GM23338 (cell line): Measurements from ENCODE around the gene APOH. TPM values are rescaled to one million over a fixed set of nuclear protein-coding genes. Genes with fewer than 3 reads are reported as not detected.

Source experiments
- ATAC-seq: fragments of 200-7000 bp; cut with Tn5 transposase; 3 replicates; pipeline ENCODE4 v1.9.1; 2020
- DNase-seq: peaks from one replicate; pipeline ENCODE4 v3.0.0-alpha.2; 2015; ENCODE audit warnings: low spot score
- H2AFZ ChIP-seq: fragments of 200-600 bp; sonication (generic); 2 replicates; pipeline ENCODE4 v1.8.0; 2016; ENCODE audit warnings: antibody characterized with exemption, mild to moderate bottlenecking, moderate library complexity
- H3F3A ChIP-seq: fragments of 200-600 bp; sonication (generic); replicated peaks from 2 replicates; pipeline ENCODE4 v1.8.0; 2017; ENCODE audit warnings: antibody characterized with exemption, mixed run types, low read depth
- H3K27ac ChIP-seq: fragments of 200-600 bp; sonication (generic); 2 replicates; pipeline ENCODE4 v1.6.1; 2016; ENCODE audit warnings: low read depth
- H3K27me3 ChIP-seq: fragments of 200-600 bp; sonication (generic); 2 replicates; pipeline ENCODE4 v1.8.0; 2016; ENCODE audit warnings: mild to moderate bottlenecking, mixed run types, moderate library complexity; ENCODE audit not compliant: insufficient read depth
- H3K36me3 ChIP-seq: fragments of 200-600 bp; sonication (generic); 2 replicates; pipeline ENCODE4 v1.8.0; 2016; ENCODE audit warnings: mild to moderate bottlenecking; ENCODE audit not compliant: insufficient read depth
- H3K4me1 ChIP-seq: fragments of 200-600 bp; sonication (generic); 2 replicates; pipeline ENCODE4 v1.8.0; 2016; ENCODE audit warnings: mild to moderate bottlenecking, moderate library complexity; ENCODE audit not compliant: insufficient read depth
- H3K4me2 ChIP-seq: fragments of 200-600 bp; sonication (generic); 2 replicates; pipeline ENCODE4 v1.7.1; 2017; ENCODE audit warnings: mixed run types
- H3K4me3 ChIP-seq: fragments of 200-600 bp; sonication (generic); 2 replicates; pipeline ENCODE4 v1.6.1; 2016; ENCODE audit warnings: mixed run types
- H3K79me2 ChIP-seq: fragments of 200-600 bp; sonication (generic); replicated peaks from 2 replicates; pipeline ENCODE4 v1.8.0; 2017; ENCODE audit warnings: mild to moderate bottlenecking; ENCODE audit not compliant: insufficient read depth
- H3K9me2 ChIP-seq: fragments of 200-600 bp; sonication (generic); 2 replicates; pipeline ENCODE4 v1.8.0; 2017; ENCODE audit not compliant: insufficient read depth
- H4K20me1 ChIP-seq: fragments of 200-600 bp; sonication (generic); replicated peaks from 2 replicates; pipeline ENCODE4 v1.8.0; 2017; ENCODE audit warnings: mild to moderate bottlenecking; ENCODE audit not compliant: insufficient read depth
- H3K27ac Mint-ChIP-seq: 2 replicates; pipeline ENCODE4 v1.8.0; 2020; ENCODE audit warnings: inconsistent platforms, mild to moderate bottlenecking, moderate library complexity, mixed read lengths
- H3K27me3 Mint-ChIP-seq: 3 replicates; pipeline ENCODE4 v1.8.0; 2022; ENCODE audit warnings: low read depth, mild to moderate bottlenecking, moderate library complexity, mixed read lengths, inconsistent platforms; ENCODE audit not compliant: insufficient read depth, poor library complexity
- H3K36me3 Mint-ChIP-seq: 3 replicates; pipeline ENCODE4 v1.8.0; 2021; ENCODE audit warnings: low read depth, mild to moderate bottlenecking, inconsistent platforms, moderate library complexity, mixed read lengths
- H3K4me1 Mint-ChIP-seq: 3 replicates; pipeline ENCODE4 v1.8.0; 2020; ENCODE audit warnings: mild to moderate bottlenecking, inconsistent platforms, mixed read lengths
- H3K4me3 Mint-ChIP-seq: 3 replicates; pipeline ENCODE4 v1.8.0; 2021; ENCODE audit warnings: moderate library complexity, mild to moderate bottlenecking, inconsistent platforms, mixed read lengths
- H3K9me3 Mint-ChIP-seq: 3 replicates; pipeline ENCODE4 v1.8.0; 2020; ENCODE audit warnings: moderate library complexity, mild to moderate bottlenecking, inconsistent platforms, mixed read lengths
- CREB1 ChIP-seq: fragments of 250-450 bp; sonication (Bioruptor Pico); IDR thresholded peaks from 2 replicates; pipeline ENCODE4 v1.5.0; 2020; ENCODE audit warnings: low read depth, mild to moderate bottlenecking, moderate library complexity
- CTCF ChIP-seq, 2 experiments: fragments of 200-600 bp in 1 of 2; sonication (generic) in 1 of 2; conservative IDR thresholded peaks; 2 replicates each; pipeline versions ENCODE4 v1.5.1 to v1.6.1; 2016 to 2017; ENCODE audit warnings: antibody characterized with exemption in 2 of 2, low read depth in 2 of 2, mild to moderate bottlenecking in 2 of 2, moderate library complexity in 1 of 2
- ETS1 ChIP-seq: IDR thresholded peaks from 2 replicates; pipeline ENCODE4 v1.6.1; 2016; ENCODE audit warnings: antibody characterized with exemption
- EZH2 ChIP-seq: fragments of 200-600 bp; sonication (generic); IDR thresholded peaks from one replicate; pipeline ENCODE4 v1.8.0; 2017; ENCODE audit warnings: antibody characterized with exemption, mild to moderate bottlenecking, low read depth; ENCODE audit not compliant: unreplicated experiment
- EZH2phosphoT487 ChIP-seq: fragments of 200-600 bp; sonication (generic); IDR thresholded peaks from one replicate; pipeline ENCODE4 v1.8.1; 2018; ENCODE audit warnings: antibody characterized with exemption; ENCODE audit not compliant: unreplicated experiment
- JUNB ChIP-seq: IDR thresholded peaks from one replicate; pipeline ENCODE4 v1.6.1; 2016; ENCODE audit warnings: antibody characterized with exemption; ENCODE audit not compliant: unreplicated experiment
- NANOG ChIP-seq: IDR thresholded peaks from 2 replicates; pipeline ENCODE4 v1.6.1; 2016; ENCODE audit warnings: antibody characterized with exemption, borderline replicate concordance
- POLR2AphosphoS5 ChIP-seq: IDR thresholded peaks from 2 replicates; pipeline ENCODE4 v1.6.1; 2016; ENCODE audit warnings: antibody characterized with exemption, low read depth
- STAT1 ChIP-seq: IDR thresholded peaks from one replicate; pipeline ENCODE4 v1.6.1; 2016; ENCODE audit warnings: antibody characterized with exemption; ENCODE audit not compliant: unreplicated experiment
- ZNF114 ChIP-seq: fragments of 250-450 bp; sonication (Bioruptor Pico); IDR thresholded peaks from 2 replicates; pipeline ENCODE4 v1.5.0; 2020; ENCODE audit warnings: mild to moderate bottlenecking, moderate library complexity
- ZNF331 ChIP-seq: fragments of 250-450 bp; sonication (Bioruptor Pico); IDR thresholded peaks from 2 replicates; pipeline ENCODE4 v1.5.0; 2020; ENCODE audit warnings: low read depth, mild to moderate bottlenecking, moderate library complexity
- ZNF462 ChIP-seq: fragments of 250-450 bp; sonication (Bioruptor Pico); IDR thresholded peaks from 2 replicates; pipeline ENCODE4 v1.5.0; 2020; ENCODE audit warnings: mild to moderate bottlenecking, moderate library complexity
- polyA plus RNA-seq: library from polyadenylated mRNA; unstranded; fragments of >200 nt; fragmentation: Nextera tagmentation; extraction: Ambion mirVana; gene quantifications from 2 replicates; pipeline ENCODE4 v1.2.1, GENCODE V29; 2016
- total RNA-seq: library from RNA; depleted of rRNA; stranded (reverse); fragments of >200 nt; shearing (Covaris generic); gene quantifications from 2 replicates; pipeline ENCODE4 v1.2.3, GENCODE V29; 2014

The APOH gene
- total and polyA plus RNA-seq, 2 experiments from 2014 or later, result not detected

- no peaks in the 10 kb centered on the region for H3K4me1 Mint-ChIP-seq
- Histone ChIP-seq H4K20me1 (no peaks in the 10 kb centered on the region), H2AFZ (no peak overlapping the region), H3K4me2 (no peak overlapping the region), H3K4me3 (no peak overlapping the region), H3K36me3 (no peaks in the 10 kb centered on the region), H3K4me1 (no peaks in the 10 kb centered on the region), H3K79me2 (no peaks in the 10 kb centered on the region), H3F3A (no peaks in the 10 kb centered on the region), H3K9me2 (no peaks in the 10 kb centered on the region), H3K27ac (no peak overlapping the region), H3K27me3 (no peaks in the 10 kb centered on the region)
- peaks cover 2% of the 10 kb centered on the region for H3K27me3 Mint-ChIP-seq
- H3K36me3 Mint-ChIP-seq, result no peaks in the 10 kb centered on the region
- no peak for ATAC-seq
- H3K4me3 Mint-ChIP-seq, result no peak overlapping the region
- H3K9me3 Mint-ChIP-seq, result no peaks in the 10 kb centered on the region
- DNase-seq, result no peak
- TF ChIP-seq NANOG (no peak), EZH2 (no peak), EZH2phosphoT487 (no peak), STAT1 (no peak), POLR2AphosphoS5 (no peak), CTCF (conservative IDR thresholded peaks at IDR 0.05; ENCODE audit: low read depth in 2 of 2) (no peak), CREB1 (no peak)
- no peak overlapping the region for H3K27ac Mint-ChIP-seq
Measured at GRCh38 chr17:66177048-66177447, 52.2 kb downstream of the APOH start.

GRCh38 chr17:66175892-66176291 lies 53.3 kb downstream of the APOH start:
- Histone ChIP-seq H2AFZ (no peak overlapping the region), H3K4me2 (no peak overlapping the region), H3K4me3 (no peak overlapping the region), H3K4me1 (no peaks in the 10 kb centered on the region), H4K20me1 (no peaks in the 10 kb centered on the region), H3F3A (no peaks in the 10 kb centered on the region), H3K36me3 (no peaks in the 10 kb centered on the region), H3K27ac (no peak overlapping the region), H3K9me2 (no peaks in the 10 kb centered on the region), H3K27me3 (no peaks in the 10 kb centered on the region), H3K79me2 (no peaks in the 10 kb centered on the region)
- Mint-ChIP-seq H3K4me1 (no peaks in the 10 kb centered on the region), H3K27ac (no peak overlapping the region), H3K9me3 (no peaks in the 10 kb centered on the region), H3K4me3 (no peak overlapping the region), H3K27me3 (peaks cover 2% of the 10 kb centered on the region), H3K36me3 (no peaks in the 10 kb centered on the region)
- DNase-seq (no peak), ATAC-seq (no peak)
- TF ChIP-seq EZH2phosphoT487, result no peak
- no peak for TF ChIP-seq CREB1
- TF ChIP-seq ETS1, result no peak
- TF ChIP-seq EZH2, result no peak
- TF ChIP-seq JUNB, result no peak
- TF ChIP-seq NANOG, result no peak
- TF ChIP-seq ZNF331, result no peak
- no peak for TF ChIP-seq ZNF462 (CRISPR knock-in tag)
- no peak for TF ChIP-seq STAT1
- TF ChIP-seq POLR2AphosphoS5, result no peak
- TF ChIP-seq ZNF114 (CRISPR knock-in tag), result no peak
